MM.1S (cell line): Measurements from ENCODE around the gene TTC28.

ENCODE experiments used
- EZH2 ChIP-seq: fragments of 300-600 bp; sonication (generic); optimal IDR thresholded peaks from 2 replicates; pipeline ENCODE3; 2017; ENCODE audit warnings: low read depth, mild to moderate bottlenecking, antibody characterized with exemption, low read length, mixed read lengths
- EZH2phosphoT487 ChIP-seq: fragments of 300-600 bp; sonication (generic); IDR thresholded peaks from 2 replicates; pipeline ENCODE4 v1.6.1; 2018; ENCODE audit warnings: antibody characterized with exemption, low read length
- TF ChIP-seq, protein P1 (sequence below): fragments of 300-600 bp; sonication (generic); IDR thresholded peaks from 2 replicates; pipeline ENCODE4 v1.5.1; 2016; ENCODE audit warnings: antibody characterized with exemption, low read length, mixed read lengths

DNA sequence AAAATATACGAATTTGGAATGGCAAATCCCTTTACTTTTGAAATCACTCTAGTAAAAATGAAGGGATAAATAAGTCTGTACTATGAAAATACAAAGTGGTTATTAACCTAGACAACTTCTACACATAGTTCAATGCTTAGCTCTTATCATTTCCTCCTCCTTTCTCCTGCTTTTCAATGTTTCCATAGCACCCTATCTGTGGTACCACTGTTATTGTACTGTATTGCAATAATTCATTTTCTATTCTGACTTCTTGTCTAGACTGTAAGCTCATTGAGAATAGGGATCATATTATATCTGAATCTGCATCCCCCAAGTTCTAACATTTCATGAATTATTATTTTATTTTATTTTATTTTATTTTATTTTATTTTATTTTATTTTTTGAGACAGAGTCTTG is 251.4 kb downstream of the TTC28 start:
- TF ChIP-seq, protein P1, sequence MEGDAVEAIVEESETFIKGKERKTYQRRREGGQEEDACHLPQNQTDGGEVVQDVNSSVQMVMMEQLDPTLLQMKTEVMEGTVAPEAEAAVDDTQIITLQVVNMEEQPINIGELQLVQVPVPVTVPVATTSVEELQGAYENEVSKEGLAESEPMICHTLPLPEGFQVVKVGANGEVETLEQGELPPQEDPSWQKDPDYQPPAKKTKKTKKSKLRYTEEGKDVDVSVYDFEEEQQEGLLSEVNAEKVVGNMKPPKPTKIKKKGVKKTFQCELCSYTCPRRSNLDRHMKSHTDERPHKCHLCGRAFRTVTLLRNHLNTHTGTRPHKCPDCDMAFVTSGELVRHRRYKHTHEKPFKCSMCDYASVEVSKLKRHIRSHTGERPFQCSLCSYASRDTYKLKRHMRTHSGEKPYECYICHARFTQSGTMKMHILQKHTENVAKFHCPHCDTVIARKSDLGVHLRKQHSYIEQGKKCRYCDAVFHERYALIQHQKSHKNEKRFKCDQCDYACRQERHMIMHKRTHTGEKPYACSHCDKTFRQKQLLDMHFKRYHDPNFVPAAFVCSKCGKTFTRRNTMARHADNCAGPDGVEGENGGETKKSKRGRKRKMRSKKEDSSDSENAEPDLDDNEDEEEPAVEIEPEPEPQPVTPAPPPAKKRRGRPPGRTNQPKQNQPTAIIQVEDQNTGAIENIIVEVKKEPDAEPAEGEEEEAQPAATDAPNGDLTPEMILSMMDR, result no peak
- TF ChIP-seq EZH2 (no peak), EZH2phosphoT487 (no peak)
